ENCODE results near the gene HOXA3.

The HOXA3 gene

DNA sequence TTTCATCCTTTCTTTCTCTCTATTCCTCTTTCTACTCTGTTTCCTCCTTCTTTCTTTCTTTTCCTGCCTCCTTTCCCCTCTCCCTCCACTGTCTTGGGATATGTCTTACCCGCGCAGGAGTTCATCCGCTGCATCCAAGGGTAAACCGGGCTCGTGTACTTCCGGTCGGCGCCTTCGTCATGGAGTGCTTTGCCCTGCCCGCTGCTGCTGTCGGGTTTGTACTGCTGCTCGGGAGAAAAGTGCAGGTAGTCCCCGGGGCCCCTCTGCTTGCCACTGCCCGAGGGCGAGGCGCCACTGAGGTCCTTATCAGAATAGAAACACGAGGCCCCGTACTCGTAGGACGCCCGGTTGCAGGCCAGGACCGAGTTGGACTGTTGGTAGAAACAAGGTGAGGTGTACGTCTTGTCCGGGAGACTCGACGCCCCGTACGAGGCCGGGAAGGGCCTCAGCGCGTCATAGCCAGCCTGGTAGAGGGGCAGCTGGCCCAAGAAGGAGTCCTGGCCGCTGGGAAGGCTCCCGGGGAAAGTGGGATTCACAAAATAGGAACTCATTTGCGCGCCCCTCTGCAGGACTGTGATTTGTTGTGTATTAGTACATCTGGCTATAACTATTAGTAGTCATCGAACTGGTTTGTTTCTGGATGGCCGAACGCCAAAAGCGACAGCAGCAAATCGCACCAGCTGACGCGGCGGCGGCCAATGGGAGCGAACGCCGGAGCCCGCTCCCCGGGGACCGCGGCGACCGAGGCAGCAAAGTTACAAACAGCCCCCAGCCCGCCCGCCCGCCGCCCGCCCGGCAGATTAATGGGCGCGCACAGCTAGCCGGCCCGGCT lies 5.0 kb downstream of the HOXA3 start, which contains the start of gene HOXA6:
TSS of gene HOXA6 (minus strand) at position 576 of the 832 bp plus-strand sequence. CDS start at position 551, 25 bp downstream.
- Histone ChIP-seq H3K4me3 (replicated peaks; ENCODE audit: insufficient read depth, low read length) (no peak within 1 kb of the TSS), H3K27me3 (ENCODE audit: insufficient read depth, poor library complexity, severe bottlenecking) (peaks cover 28% of the 10 kb centered on the region), H3K27ac (replicated peaks) (no peak within 1 kb of the TSS)
- no peak for TF ChIP-seq REST (IDR thresholded peaks at IDR 0.05; ENCODE audit: insufficient replicate concordance, low read depth)
- TF ChIP-seq SPI1 (IDR thresholded peaks at IDR 0.05; ENCODE audit: borderline replicate concordance, low read depth) = no peak
- no peak for TF ChIP-seq GABPA (IDR thresholded peaks at IDR 0.05; ENCODE audit: low read depth)
- TF ChIP-seq POLR2AphosphoS5 (IDR thresholded peaks at IDR 0.05; ENCODE audit: low read depth) = no peak
- no peak for TF ChIP-seq CTCF (IDR thresholded peaks at IDR 0.05; ENCODE audit: insufficient read depth, low read length)
- no peak for DNase-seq (ENCODE audit: low read depth in 1 of 2, low spot score in 1 of 2)

- DNase-seq (ENCODE audit: low read depth in 1 of 2, low spot score in 1 of 2) = no peak
- H3K4me3 ChIP-seq (replicated peaks; ENCODE audit: insufficient read depth, low read length) = no peak overlapping the region
- peaks cover 21% of the 10 kb centered on the region for H3K27me3 ChIP-seq (ENCODE audit: insufficient read depth, poor library complexity, severe bottlenecking)
- H3K27ac ChIP-seq (replicated peaks) = no peak overlapping the region
- TF ChIP-seq SPI1 (IDR thresholded peaks at IDR 0.05; ENCODE audit: borderline replicate concordance, low read depth) (no peak), CTCF (IDR thresholded peaks at IDR 0.05; ENCODE audit: insufficient read depth, low read length) (no peak), GABPA (IDR thresholded peaks at IDR 0.05; ENCODE audit: low read depth) (no peak), REST (IDR thresholded peaks at IDR 0.05; ENCODE audit: insufficient replicate concordance, low read depth) (no peak), POLR2AphosphoS5 (IDR thresholded peaks at IDR 0.05; ENCODE audit: low read depth) (no peak)
These were observed 5.7 kb downstream of the HOXA3 start for GRCh38 chr7:27146491-27147198.

- DNase-seq (ENCODE audit: low read depth in 1 of 2, low spot score in 1 of 2) = no peak
- TF ChIP-seq SPI1 (IDR thresholded peaks at IDR 0.05; ENCODE audit: borderline replicate concordance, low read depth) = no peak
- TF ChIP-seq POLR2AphosphoS5 (IDR thresholded peaks at IDR 0.05; ENCODE audit: low read depth) = no peak
- no peak for TF ChIP-seq GABPA (IDR thresholded peaks at IDR 0.05; ENCODE audit: low read depth)
- no peak for TF ChIP-seq CTCF (IDR thresholded peaks at IDR 0.05; ENCODE audit: insufficient read depth, low read length)
- TF ChIP-seq REST (IDR thresholded peaks at IDR 0.05; ENCODE audit: insufficient replicate concordance, low read depth) = no peak
- Histone ChIP-seq H3K27me3 (ENCODE audit: insufficient read depth, poor library complexity, severe bottlenecking) (peaks cover 16% of the 10 kb centered on the region), H3K27ac (replicated peaks) (no peak overlapping the region), H3K4me3 (replicated peaks; ENCODE audit: insufficient read depth, low read length) (no peak overlapping the region)
These were observed 6.4 kb downstream of the HOXA3 start for GRCh38 chr7:27145914-27146412.

All from HL-60 (cell line).